ENCODE results near the gene DOCK7.

The DOCK7 gene

DNA sequence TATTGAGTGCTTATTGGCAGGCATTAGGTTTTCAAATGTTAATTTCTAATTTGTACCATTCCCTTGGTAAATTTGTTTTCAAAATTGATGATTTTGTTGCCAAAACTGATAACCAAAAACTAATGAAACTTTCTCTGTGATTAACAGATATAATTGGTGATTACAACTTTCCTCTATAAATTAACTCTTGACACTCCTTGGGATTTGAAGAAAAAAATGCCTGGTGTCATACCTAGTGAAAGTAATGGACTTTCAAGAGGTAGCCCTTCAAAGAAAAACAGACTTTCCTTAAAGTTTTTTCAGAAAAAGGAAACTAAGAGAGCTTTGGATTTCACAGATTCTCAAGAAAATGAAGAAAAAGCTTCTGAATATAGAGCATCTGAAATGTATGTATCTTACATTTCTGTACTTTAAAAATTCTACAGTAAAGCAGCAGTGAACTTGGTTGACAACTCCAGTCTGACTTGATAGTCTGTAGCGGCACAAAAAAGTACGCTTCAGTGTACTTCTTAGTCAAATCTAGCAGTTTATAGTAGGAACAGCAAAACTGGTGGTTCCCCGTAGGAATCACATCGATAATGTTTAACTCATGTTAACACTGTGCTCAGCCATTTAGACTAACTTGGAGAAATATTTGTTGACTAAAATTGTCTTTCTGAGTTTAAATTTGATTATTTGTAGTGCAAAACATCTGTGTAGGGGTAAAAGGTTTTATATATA lies 248.4 kb downstream of the DOCK7 start:
- no peak for DNase-seq

DNA sequence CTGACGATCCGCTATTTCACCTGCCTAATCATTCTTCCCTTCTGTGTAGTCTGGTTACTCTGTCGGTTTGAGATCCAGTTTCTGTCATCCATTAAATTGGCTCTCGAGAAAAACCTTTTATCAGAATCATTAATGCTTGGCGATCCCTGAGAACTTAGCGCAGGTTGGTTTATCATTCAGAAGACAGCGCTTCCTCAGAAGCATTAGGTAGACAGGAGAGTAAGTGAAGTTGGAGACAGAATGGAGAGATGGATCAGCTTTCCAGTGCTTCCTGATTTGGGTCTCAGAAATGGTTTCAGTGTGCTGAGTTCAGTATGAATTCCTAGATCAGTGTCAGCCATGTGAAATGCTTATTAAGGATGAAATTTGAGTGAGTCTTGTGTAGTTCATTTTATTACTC lies 250.0 kb downstream of the DOCK7 start:
- no peak for DNase-seq

DNA sequence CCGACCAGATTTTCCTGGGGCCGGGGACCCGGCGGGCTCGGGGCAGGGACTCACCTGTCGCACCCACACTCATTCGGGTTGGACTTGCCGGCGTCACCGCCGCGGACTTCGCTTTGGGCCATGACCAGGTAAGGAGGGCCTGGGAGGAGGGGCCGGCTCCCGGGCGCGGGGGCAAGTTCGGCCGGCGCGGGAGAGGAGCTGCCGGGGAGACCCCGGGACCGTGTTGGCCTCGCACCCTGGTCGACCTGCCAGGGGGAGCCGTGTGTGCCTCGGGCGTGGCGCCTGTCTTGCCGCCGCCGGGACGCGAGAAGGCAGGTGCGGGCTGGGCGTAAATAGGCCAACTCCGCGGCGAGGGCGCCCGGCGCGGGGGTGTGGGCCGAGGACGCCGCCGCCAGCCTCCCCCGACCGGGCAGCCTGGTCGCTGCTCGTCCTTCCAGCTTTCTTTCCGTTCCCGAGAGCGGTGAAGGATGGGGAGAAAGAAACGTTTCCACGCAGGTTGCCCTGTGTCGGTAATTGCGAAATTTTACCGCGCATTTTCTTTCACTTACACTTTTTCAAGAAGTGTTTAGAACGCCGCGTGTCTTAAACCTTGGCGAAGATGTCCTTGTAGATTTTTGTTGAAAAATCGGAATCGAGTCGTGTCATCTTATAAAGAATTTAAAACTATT lies 250.8 kb downstream of the DOCK7 start:
- no peak for DNase-seq

DNA sequence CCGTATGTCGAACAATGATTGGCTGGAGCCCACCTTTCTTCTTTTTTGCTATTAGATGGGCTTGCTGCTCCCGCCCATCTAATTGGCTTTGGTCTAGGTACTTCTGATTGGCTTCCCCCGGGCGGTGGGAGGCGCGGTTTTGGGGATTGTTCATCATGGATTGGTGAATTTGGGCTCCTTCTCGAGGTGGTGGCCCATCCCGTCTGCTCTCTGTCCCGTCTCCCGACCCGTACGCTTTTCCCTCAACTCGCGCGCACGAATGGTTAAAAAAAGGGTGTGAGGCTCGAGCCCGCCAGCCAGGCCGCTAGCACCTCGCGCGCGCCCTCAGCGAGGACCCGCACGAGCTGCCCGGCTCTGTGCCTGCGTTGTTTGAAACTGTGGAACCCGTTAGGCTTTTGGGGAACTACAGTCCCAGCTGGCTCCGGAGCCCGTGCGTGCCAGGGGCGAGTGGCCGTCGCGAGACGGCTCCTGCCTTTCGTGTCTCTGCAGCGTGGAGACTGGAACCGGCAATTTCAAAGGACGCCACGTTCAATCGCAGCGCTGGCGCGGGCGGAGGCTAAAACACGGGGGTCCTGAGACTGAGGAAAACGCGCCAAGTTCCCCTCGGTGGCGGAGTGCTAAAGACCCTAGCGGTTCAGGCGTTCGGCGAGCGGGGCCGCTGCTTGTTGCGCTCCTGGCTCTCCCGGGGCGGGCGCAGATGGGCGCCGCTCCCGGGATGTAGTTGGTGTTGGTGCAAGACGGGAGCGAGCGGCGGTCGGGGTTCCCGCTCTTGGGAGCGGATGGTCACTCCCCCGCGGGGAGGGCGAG lies 251.5 kb downstream of the DOCK7 start, which contains the start of gene USP1:
Gene USP1 (plus strand): TSS at position 584 of the 807 bp plus-strand sequence. CDS start 2,819 bp downstream, outside the sequence.
- DNase-seq, result peak; percentile 100

DNA sequence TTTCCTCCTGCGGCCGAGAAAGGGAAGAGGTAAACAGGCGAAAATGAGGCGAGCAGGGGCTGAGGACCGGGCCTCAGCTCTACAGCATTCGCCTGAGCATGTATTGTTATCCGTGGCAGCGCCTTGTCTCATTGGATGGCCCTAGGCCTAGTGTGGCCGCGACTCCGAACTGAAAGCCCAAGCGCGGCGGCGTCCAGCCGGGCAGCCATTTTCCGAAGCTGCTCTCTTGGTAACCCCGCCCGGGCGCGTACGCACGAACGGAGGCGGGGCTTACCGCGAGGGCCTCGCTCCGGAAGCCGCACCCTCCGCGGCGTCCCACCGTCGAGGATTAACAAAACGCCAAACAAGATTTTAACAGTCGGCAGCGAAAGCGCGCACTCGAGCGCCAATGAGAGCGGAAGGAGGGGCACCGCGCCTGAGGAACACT lies 252.1 kb downstream of the DOCK7 start:
- DNase-seq, result no peak

DNA sequence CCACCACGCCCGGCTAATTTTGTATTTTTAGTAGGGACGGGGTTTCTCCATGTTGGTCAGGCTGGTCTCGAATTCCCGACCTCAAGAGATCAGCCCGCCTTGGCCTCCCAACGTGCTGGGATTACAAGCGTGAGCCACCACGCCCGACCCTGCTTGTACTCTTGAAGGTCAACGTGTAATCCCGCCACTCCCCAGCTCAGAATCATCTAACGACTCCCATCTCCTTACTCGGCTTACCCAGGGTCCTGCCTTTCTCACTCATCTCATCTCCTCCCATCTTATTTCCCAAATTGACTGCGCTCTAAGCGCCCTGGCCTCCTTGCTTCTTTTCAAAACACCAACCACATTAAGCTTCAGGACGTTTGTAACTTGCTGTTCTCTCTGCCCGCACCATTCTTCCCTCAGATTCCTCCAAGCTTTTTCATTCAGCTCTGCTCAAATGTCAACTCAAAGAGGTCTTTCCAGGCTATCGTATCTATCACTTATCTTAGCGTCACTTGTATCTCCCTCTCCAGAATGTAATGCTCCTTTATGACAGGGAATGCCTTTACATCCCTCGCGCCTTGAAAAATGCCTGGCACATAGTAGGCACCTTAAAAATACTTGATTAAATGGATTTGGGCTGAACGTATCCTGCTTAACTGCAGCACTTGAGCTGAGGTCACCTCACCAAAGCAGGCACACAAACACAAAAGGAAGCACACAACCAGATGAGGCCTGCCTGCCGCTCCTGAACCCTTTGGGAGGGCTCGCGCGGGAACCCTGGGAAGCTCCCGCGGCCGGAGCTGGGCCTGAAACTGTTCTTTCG lies 252.8 kb downstream of the DOCK7 start:
- no peak for DNase-seq

DNA sequence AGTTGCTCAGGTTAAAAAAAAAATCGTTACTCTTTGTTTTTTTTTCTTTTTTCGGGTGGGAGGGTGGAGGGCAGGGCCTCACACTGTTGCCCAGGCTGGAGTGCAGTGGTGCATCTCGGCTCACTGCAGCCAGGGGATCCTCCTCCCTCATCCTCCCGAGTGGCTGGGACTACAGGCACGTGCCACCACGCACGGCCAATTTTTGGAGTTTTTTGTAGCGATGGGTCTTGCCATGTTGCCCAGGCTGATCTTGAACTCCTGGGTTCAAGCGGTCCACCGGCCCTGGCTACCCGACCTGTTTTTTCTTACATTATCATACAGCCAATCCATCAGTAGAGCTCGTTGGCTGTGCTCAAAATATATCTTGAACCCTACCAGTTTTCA lies 253.6 kb downstream of the DOCK7 start:
- DNase-seq, result no peak

DNA sequence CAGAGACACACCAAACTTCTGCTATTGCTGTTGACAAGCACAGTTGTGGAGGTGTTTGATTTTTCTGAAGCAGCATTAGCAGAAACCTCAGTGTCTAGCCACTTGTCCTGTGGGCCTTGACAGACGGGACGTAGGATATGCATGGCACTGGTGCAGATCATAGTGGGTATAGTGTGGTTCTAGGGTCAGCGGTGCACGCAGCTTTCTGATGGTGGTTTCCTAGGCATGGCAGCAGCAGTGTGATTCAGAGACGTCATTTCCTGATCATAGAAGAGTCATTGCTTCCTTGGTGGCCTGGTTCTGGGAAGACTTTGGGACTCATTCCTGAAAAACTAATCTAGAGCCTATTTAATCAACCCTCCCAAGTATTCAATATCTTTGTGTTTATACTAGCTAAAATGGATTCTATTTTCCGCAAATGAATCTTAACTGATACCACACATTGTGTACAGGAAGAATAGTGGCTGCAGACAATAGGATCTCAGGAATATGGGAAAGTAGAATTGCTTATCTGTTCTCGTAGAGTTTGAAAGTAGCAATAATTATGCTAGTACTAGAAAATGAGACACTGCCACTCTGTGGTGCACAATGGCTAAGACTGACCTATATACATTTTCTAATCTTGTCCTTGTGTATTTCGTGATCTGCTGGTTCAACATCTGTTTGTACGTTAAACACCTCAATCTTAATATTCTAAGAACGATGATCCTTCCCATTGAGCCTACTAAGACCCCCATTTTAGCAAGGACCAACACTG lies 254.1 kb downstream of the DOCK7 start:
- DNase-seq, result peak; percentile 6

DNA sequence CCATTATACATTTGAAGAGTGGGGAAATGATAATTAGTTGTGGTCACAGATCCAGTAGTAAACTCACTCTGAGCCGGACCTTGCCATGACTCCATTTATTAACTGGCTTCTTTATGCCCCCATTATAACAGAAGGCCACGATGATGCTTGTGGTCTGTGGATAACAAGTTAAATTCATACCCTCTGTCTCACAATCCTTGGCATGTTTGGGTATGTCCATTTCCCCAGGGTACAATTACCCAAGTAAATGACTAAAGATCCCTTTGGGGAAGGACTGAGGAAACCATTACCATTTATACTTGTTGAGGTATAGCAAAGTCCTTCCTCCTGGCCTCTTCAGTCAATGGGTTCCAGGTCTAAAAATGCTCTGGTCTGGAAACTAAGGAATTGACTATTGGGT lies 258.6 kb downstream of the DOCK7 start:
- DNase-seq, result peak; percentile 27

DNA sequence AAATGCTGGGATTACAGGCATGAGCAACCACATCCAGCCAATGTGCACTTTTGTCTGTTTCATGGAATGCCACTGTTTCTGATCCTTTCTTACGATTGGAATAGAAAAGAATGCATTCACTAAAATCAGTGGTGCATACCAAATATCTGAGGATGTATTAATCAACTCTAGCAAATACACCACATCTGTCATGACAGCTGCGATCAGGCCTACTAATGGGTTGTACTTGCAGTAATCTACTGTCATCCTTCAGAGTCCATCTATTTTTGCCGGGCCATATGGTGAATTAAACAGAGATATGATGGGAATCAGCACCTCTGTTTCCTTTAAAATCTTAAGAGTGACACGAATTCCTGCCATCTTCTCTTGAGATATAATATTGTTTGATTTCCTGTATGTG lies 259.8 kb downstream of the DOCK7 start:
- DNase-seq, result no peak

DNA sequence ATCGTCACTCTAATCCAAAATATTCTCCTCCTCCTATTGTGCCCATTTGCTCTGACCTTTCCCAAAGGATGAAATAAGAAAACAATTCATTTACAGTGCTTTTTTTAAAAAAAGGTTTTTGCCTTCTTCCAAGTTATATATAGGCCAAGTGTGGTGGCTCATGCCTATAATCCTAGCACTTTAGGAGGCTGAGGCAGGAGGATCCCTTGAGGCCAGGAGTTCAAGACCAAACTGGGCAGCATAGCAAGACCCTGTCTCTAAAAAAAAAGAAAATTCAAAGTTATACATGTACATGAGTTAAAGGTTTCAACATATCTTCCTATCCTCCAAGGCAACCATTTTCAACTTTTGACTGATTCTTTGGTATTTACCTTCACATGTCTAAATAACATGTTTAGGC lies 261.4 kb downstream of the DOCK7 start:
- no peak for DNase-seq

DNA sequence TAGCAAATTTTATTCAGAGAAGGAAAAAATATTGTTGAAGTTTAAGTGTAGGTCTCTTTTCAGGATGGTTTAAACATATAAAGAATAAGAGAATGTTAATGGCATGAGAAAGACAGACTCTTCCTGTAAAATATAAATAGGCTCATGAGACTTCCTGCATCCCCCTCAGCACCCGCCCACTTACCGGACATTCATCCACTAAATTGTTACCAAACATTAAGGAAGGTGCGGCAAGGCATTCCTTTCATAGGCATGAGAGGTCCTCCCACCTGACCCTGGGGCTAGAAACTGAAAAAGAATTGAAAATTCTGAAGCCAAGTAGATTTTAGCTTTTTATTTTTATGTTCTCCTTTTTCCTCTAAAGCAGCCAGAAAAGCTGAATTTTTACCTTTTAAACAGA lies 261.9 kb downstream of the DOCK7 start:
- no peak for DNase-seq

DNA sequence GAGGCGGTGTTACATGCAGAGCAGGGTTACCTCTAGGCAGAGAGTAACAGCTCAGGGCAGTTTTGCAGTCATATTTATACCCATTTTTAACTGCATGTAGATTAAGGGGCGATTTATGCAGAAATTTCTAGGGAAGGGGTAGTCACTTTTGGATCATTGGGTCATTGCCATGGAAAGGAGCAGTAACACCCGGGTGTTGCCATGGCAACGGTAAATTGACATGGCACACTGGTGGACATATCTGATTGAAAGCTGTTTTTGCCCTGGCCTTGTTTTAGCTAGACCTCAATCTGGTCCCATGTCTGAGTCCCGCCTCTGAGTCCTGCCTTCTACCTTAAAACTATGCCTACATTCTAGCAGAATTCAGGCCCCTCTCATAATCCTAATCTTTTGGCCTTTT lies 263.1 kb downstream of the DOCK7 start:
- no peak for DNase-seq

DNA sequence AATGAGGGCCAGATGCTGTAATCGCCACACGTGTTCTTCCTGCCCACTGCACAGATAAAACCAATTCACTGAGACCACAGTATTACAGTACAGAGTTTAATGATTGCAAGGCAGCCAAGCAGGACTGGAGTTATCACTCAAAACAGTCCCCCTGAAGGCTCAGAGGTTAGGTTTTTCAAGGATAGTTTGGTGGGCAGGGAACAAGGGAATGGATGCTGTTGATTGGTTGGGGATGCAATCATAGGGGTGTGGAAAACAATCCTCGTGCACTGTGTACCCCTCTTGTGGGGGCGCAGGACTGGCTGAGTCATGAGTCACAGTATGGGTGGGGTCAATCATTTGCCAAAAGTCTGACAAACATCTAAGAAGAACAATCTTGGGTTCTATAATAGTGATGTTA lies 263.8 kb downstream of the DOCK7 start:
- DNase-seq, result no peak

DNA sequence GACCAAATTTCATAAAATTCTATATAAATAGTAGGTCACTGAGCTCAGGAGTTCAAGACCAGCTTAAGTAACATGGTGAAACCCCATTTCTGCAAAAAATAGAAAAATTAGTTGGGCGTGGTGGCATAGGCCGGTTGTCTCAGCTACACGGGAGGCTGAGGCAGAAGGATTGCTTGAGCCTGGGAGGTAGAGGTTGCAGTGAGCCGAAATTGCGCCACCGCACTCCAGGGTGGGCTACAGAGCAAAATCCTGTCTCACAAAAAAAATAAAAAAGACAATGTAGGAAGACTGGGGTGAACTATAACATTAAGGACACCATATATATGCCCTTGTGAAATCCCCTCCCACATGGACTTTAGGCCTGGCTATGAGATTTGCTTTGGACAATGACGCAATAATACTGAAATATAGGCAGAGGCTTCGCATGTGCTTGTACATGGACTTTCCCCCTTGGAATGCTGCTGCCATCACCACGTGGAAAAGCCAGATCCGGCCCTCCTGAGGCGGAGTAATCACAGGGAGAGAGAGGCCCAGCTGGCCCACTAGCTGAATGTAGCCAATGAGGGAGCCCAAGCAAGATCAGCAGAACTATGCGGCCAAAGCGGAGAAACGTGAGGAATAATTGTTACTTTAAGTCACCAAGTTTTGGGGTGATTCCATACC lies 264.5 kb downstream of the DOCK7 start:
- DNase-seq, result no peak

DNA sequence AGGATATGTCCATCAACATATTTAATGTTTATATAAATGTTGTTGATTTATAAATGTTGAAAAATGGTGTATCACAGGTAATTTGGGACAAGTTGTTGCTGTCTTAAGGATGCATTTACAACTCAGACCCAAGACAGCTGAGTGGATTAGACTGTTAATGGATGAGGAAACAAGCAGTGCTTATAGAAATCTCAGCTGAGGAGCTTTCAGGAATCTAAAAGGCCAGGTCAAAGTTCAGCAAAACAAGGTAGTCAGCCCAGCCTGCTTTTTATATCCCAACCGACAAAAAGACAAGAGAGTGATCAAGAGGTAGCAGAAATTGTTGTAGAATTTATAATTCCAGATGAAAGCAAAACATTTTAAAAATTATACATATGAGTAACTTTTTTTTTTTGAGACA lies 268.0 kb downstream of the DOCK7 start:
- no peak for DNase-seq

DNA sequence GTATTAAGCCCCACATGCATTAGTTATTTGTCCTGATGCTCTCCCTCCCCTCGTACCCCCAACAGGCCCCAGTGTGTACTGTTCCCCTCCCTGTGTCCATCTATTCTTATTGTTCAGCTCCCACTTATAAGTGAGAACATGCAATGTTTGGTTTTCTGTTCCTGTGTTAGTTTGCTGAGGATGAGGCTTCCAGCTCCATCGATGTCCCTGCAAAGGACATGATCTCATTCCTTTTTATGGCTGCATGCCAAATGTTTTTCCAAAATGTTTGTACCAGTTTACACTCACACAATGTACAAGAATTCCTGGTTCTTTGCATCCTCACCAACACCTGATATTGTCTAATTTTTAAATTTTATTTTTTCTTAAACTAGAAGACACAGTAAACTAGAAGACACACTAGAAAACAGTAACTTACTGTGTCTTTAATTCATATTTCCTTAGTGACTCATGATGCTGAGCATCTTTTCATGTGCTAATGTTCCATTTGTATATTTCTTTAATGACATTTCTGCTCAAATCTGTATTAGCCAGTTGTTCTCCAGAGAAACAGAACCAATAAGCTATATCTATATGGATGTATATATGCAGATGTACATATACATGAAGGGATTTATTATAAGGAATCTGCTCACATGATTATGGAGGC lies 270.7 kb downstream of the DOCK7 start:
- no peak for DNase-seq

DNA sequence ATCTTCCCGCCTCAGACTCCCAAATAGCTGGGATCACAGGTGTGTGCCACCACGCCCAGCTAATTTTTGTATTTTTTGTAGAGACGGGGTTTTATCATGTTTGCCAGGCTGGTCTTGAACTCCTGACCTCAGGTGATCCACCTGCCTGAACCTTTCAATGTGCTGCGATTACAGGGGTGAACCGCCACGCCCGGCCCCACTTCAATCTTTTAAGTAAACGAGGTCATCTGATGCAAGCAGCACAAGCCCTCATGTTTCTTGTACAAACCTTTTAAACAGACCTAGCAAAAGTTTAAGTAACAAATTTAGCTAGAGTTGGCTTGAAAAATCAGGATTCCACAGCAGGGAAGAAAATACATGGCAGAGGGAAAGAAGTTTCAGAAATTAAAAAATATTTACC lies 272.5 kb downstream of the DOCK7 start:
- DNase-seq, result no peak

DNA sequence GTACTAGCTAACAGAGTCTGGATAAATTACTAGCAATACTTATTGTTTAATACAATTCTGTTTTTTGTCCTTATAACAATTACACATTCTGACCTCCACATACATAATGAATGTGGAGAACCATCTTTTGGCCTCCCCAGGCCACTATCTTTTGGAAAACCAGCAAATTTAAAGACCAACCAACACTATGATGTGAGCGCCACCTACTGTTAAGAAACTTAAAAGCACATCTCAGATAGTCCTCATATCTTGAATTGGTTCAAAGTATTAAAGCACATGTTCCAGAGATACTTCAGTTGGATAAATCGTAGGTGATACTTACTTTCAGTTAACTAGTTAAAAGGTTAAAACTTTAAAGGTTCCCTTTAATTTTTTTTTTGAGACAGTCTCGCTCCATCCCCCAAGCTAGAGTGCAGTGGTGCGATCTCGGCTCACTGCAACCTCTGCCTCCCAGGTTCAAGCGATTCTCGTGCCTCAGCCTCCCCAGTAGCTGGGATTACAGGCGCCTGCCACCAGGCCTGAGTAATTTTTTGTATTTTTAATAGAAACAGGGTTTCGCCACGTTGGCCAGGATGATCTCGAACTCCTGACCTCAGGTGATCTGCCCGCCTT lies 280.7 kb downstream of the DOCK7 start:
- DNase-seq, result peak; percentile 48

DNA sequence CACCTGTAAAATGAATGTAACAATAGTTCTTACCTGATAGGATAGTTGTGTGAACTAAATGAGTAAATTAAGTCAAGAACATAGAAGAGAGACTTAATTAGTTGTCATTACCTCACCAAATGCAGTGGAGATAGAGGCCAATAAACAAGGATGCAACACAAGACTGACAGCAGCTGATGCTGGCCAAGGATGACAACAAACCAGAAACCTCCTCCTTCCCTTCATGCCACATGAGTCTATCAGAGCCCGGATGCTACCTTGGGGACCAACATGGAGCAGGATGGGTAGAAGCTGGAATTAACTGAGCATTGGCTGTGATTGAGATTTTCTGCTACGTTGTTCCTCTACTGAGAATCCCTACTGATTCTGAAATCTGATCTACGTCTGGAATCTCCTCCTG lies 281.6 kb downstream of the DOCK7 start:
- DNase-seq, result no peak

Data from fibroblast of skin of back (primary cell).